Testis (tissue), 2 donors: ENCODE results near the gene HOMER3.
"Not testable (repeated sequence)": the region's sequence is repeated elsewhere in the genome, so short reads cannot be mapped to it uniquely, and the experiment has no call there.

Experiments used
- POLR2A ChIP-seq: fragments of 450-650 bp; IDR thresholded peaks from one replicate; pipeline ENCODE4 v1.6.1; 2017; ENCODE audit warnings: antibody characterized with exemption, mild to moderate bottlenecking, moderate library complexity
- TF ChIP-seq, protein P1 (sequence below), 3 experiments: fragments of 450-650 bp in 2 of 3; fragments of 200-600 bp in 1 of 3; sonication (generic) in 1 of 3; IDR thresholded peaks; one replicate each; pipeline ENCODE4 v1.5.1; 2016 to 2019; ENCODE audit warnings: antibody characterized with exemption in 3 of 3, mild to moderate bottlenecking in 2 of 3, moderate library complexity in 1 of 3

DNA sequence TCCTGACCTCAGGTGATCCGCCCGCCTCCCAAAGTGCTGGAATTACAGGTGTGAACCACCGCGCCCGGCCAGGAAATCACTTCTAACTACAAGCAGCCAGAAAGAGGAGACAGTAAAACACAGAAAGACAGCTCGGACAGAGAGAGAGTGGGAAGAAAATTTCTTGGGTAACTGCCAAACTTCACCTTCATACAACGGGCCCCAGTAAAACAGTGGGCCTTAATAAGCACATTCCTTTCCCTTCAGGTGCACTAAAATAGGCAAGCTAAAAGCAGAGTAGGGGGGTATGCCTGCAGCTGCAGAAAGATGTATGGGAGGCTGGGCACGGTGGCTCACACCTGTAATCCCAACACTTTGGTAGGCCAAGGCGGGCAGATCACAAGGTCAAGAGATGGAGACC, 23.4 kb downstream of the HOMER3 start:
- not testable (repeated sequence) for TF ChIP-seq POLR2A
- TF ChIP-seq, protein P1, sequence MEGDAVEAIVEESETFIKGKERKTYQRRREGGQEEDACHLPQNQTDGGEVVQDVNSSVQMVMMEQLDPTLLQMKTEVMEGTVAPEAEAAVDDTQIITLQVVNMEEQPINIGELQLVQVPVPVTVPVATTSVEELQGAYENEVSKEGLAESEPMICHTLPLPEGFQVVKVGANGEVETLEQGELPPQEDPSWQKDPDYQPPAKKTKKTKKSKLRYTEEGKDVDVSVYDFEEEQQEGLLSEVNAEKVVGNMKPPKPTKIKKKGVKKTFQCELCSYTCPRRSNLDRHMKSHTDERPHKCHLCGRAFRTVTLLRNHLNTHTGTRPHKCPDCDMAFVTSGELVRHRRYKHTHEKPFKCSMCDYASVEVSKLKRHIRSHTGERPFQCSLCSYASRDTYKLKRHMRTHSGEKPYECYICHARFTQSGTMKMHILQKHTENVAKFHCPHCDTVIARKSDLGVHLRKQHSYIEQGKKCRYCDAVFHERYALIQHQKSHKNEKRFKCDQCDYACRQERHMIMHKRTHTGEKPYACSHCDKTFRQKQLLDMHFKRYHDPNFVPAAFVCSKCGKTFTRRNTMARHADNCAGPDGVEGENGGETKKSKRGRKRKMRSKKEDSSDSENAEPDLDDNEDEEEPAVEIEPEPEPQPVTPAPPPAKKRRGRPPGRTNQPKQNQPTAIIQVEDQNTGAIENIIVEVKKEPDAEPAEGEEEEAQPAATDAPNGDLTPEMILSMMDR (IDR thresholded peaks at IDR 0.05) = not testable (repeated sequence)
